Neural cell (in vitro differentiated cells): ENCODE results near the gene SERPINB6. TPM values are rescaled to one million over a fixed set of nuclear protein-coding genes. Genes with fewer than 3 reads are reported as not detected.

Experiments used
- H2AFZ ChIP-seq: fragments of 200-600, 300-800 bp; sonication (generic), shearing (Covaris generic); 2 replicates; pipeline ENCODE4 v1.6.0; 2014; ENCODE audit warnings: low read depth, mild to moderate bottlenecking, antibody characterized with exemption, low read length, moderate library complexity
- H3F3A ChIP-seq: fragments of 200-600 bp; shearing (Covaris generic); 2 replicates; pipeline ENCODE4 v1.6.1; 2016; ENCODE audit warnings: mild to moderate bottlenecking, moderate library complexity, mixed read lengths, antibody characterized with exemption, low read length; ENCODE audit not compliant: insufficient read depth, poor library complexity, severe bottlenecking
- H3K27ac ChIP-seq: fragments of 200-600, 300-800 bp; sonication (generic), shearing (Covaris generic); 2 replicates; pipeline ENCODE4 v1.5.1; 2014; ENCODE audit warnings: mild to moderate bottlenecking, low read length, moderate library complexity
- H3K27me3 ChIP-seq: fragments of 300-800, 200-600 bp; sonication (generic), shearing (Covaris generic); 2 replicates; pipeline ENCODE4 v1.6.0; 2014; ENCODE audit warnings: mild to moderate bottlenecking, low read depth, low read length, moderate library complexity; ENCODE audit not compliant: insufficient read depth
- H3K36me3 ChIP-seq: fragments of 300-800, 200-600 bp; sonication (generic), shearing (Covaris generic); 2 replicates; pipeline ENCODE4 v1.5.1; 2014; ENCODE audit warnings: mild to moderate bottlenecking, antibody characterized with exemption, low read length, moderate library complexity; ENCODE audit not compliant: insufficient read depth
- H3K4me2 ChIP-seq: fragments of 300-800, 200-600 bp; sonication (generic), shearing (Covaris generic); 2 replicates; pipeline ENCODE4 v1.6.0; 2014; ENCODE audit warnings: mild to moderate bottlenecking, low read length
- H3K4me3 ChIP-seq: fragments of 300-800, 200-600 bp; sonication (generic), shearing (Covaris generic); 2 replicates; pipeline ENCODE4 v1.5.1; 2014; ENCODE audit warnings: mild to moderate bottlenecking, low read length, moderate library complexity
- H3K79me2 ChIP-seq: fragments of 200-600 bp; shearing (Covaris generic); replicated peaks from 2 replicates; pipeline ENCODE4 v1.6.0; 2014; ENCODE audit warnings: mild to moderate bottlenecking, low read length, moderate library complexity; ENCODE audit not compliant: insufficient read depth
- H3K9ac ChIP-seq: fragments of 300-800, 200-600 bp; sonication (generic), shearing (Covaris generic); 2 replicates; pipeline ENCODE4 v1.6.1; 2016; ENCODE audit warnings: mild to moderate bottlenecking, low read length, mixed read lengths
- H3K9me2 ChIP-seq: fragments of 200-600 bp; shearing (Covaris generic); 2 replicates; pipeline ENCODE4 v1.6.1; 2016; ENCODE audit warnings: mild to moderate bottlenecking, low read length, mixed read lengths; ENCODE audit not compliant: insufficient read depth
- H3K9me3 ChIP-seq: fragments of 200-600, 300-800 bp; sonication (generic), shearing (Covaris generic); 2 replicates; pipeline ENCODE4 v1.6.1; 2016; ENCODE audit warnings: mild to moderate bottlenecking, mixed run types, low read length, moderate library complexity, mixed read lengths
- H4K20me1 ChIP-seq: fragments of 200-600 bp; shearing (Covaris generic); 2 replicates; pipeline ENCODE4 v1.6.1; 2016; ENCODE audit warnings: mild to moderate bottlenecking, mixed run types; ENCODE audit not compliant: insufficient read depth
- CTCF ChIP-seq: fragments of 450-650 bp; IDR thresholded peaks from 2 replicates; pipeline ENCODE4 v1.5.1; 2014; ENCODE audit warnings: antibody characterized with exemption, mild to moderate bottlenecking, moderate library complexity; ENCODE audit not compliant: poor library complexity, severe bottlenecking
- EP300 ChIP-seq: fragments of 450-650 bp; conservative IDR thresholded peaks from 2 replicates; pipeline ENCODE4 v1.6.1; 2014; ENCODE audit warnings: antibody characterized with exemption, mild to moderate bottlenecking, moderate library complexity; ENCODE audit not compliant: poor library complexity, severe bottlenecking
- EZH2 ChIP-seq: fragments of 200-600, 300-800 bp; shearing (Covaris generic), sonication (generic); IDR thresholded peaks from 2 replicates; pipeline ENCODE4 v1.6.1; 2014; ENCODE audit warnings: antibody characterized with exemption, low read length, borderline replicate concordance, mild to moderate bottlenecking; ENCODE audit not compliant: insufficient read depth, poor library complexity, severe bottlenecking
- MXI1 ChIP-seq: fragments of 450-650 bp; conservative IDR thresholded peaks from 2 replicates; pipeline ENCODE4 v1.6.1; 2014; ENCODE audit warnings: antibody characterized with exemption, mild to moderate bottlenecking; ENCODE audit not compliant: poor library complexity, severe bottlenecking
- POLR2AphosphoS5 ChIP-seq: IDR thresholded peaks from 2 replicates; pipeline ENCODE4 v1.6.1; 2012
- RAD21 ChIP-seq: fragments of 450-650 bp; conservative IDR thresholded peaks from 2 replicates; pipeline ENCODE4 v1.6.1; 2014; ENCODE audit warnings: antibody characterized with exemption, mild to moderate bottlenecking, moderate library complexity
- REST ChIP-seq: IDR thresholded peaks from 2 replicates; pipeline ENCODE4 v1.6.1; 2012; ENCODE audit warnings: borderline replicate concordance
- SMC3 ChIP-seq: fragments of 450-650 bp; conservative IDR thresholded peaks from 2 replicates; pipeline ENCODE4 v1.6.1; 2014; ENCODE audit warnings: antibody characterized with exemption, mild to moderate bottlenecking, moderate library complexity; ENCODE audit not compliant: poor library complexity
- TAF1 ChIP-seq: IDR thresholded peaks from 2 replicates; pipeline ENCODE4 v1.6.1; 2012; ENCODE audit warnings: low read depth
- polyA plus RNA-seq: library from polyadenylated mRNA; depleted of rRNA; stranded (reverse); fragments of >200 nt; gene quantifications from 2 replicates; pipeline ENCODE4 v1.2.3, GENCODE V29; 2014

The SERPINB6 gene
- polyA plus RNA-seq, 1 donor from 2014 or later = 2.3 TPM

GRCh38 chr6:2921520-2922115 is 49.7 kb downstream of the SERPINB6 start:
- H2AFZ ChIP-seq = no peak overlapping the region
- H3K79me2 ChIP-seq = no peaks in the 10 kb centered on the region
- H3F3A ChIP-seq = no peaks in the 10 kb centered on the region
- no peaks in the 10 kb centered on the region for H3K9me2 ChIP-seq
- no peaks in the 10 kb centered on the region for H3K9me3 ChIP-seq
- no peaks in the 10 kb centered on the region for H3K36me3 ChIP-seq
- TF ChIP-seq TAF1 (no peak), EP300 (no peak), RAD21 (no peak), SMC3 (no peak), MXI1 (no peak), EZH2 (no peak)
- no peak overlapping the region for H3K4me2 ChIP-seq
- no peaks in the 10 kb centered on the region for H3K27me3 ChIP-seq
- no peaks in the 10 kb centered on the region for H4K20me1 ChIP-seq
- H3K9ac ChIP-seq = no peak overlapping the region
- H3K27ac ChIP-seq = no peak overlapping the region
- no peak overlapping the region for H3K4me3 ChIP-seq

GRCh38 chr6:2920671-2921112 is 50.7 kb downstream of the SERPINB6 start:
- no peaks in the 10 kb centered on the region for H3K36me3 ChIP-seq
- H4K20me1 ChIP-seq = no peaks in the 10 kb centered on the region
- no peak overlapping the region for H3K4me3 ChIP-seq
- H3K27me3 ChIP-seq = no peaks in the 10 kb centered on the region
- no peaks in the 10 kb centered on the region for H3K9me3 ChIP-seq
- no peak overlapping the region for H3K27ac ChIP-seq
- no peak overlapping the region for H3K4me2 ChIP-seq
- no peaks in the 10 kb centered on the region for H3F3A ChIP-seq
- H3K79me2 ChIP-seq = no peaks in the 10 kb centered on the region
- no peak overlapping the region for H3K9ac ChIP-seq
- H2AFZ ChIP-seq = no peak overlapping the region
- no peaks in the 10 kb centered on the region for H3K9me2 ChIP-seq
- no peak for TF ChIP-seq REST
- TF ChIP-seq POLR2AphosphoS5 = no peak
- no peak for TF ChIP-seq SMC3
- TF ChIP-seq CTCF = no peak
- no peak for TF ChIP-seq RAD21

- no peak overlapping the region for H3K4me2 ChIP-seq
- no peak overlapping the region for H3K27ac ChIP-seq
- H3K4me3 ChIP-seq = no peak overlapping the region
- TF ChIP-seq POLR2AphosphoS5 (no peak), REST (no peak), EZH2 (no peak), MXI1 (no peak), RAD21 (no peak), EP300 (no peak), SMC3 (no peak), TAF1 (no peak), CTCF (no peak)
- H3K9me3 ChIP-seq = no peaks in the 10 kb centered on the region
- H3K36me3 ChIP-seq = no peaks in the 10 kb centered on the region
- H3K27me3 ChIP-seq = no peaks in the 10 kb centered on the region
- no peak overlapping the region for H2AFZ ChIP-seq
- no peak overlapping the region for H3K9ac ChIP-seq
- H4K20me1 ChIP-seq = no peaks in the 10 kb centered on the region
- H3K9me2 ChIP-seq = no peaks in the 10 kb centered on the region
- H3K79me2 ChIP-seq = no peaks in the 10 kb centered on the region
- no peaks in the 10 kb centered on the region for H3F3A ChIP-seq
Observed at GRCh38 chr6:2919886-2920285, 51.5 kb downstream of the SERPINB6 start.
